DOHH2 (cell line): ENCODE data around the gene ZFHX3.

Experiments used
- H3F3A ChIP-seq: fragments of 200-600 bp; sonication (generic), shearing (Covaris generic); 2 replicates; pipeline ENCODE4 v1.6.0; 2016; ENCODE audit warnings: antibody characterized with exemption, mild to moderate bottlenecking; ENCODE audit not compliant: control insufficient read depth, insufficient read depth
- H3K27ac ChIP-seq: fragments of 200-600 bp; sonication (generic); 2 replicates; pipeline ENCODE4 v1.5.1; 2014; ENCODE audit warnings: low read depth, mild to moderate bottlenecking, low read length, moderate library complexity
- H3K27me3 ChIP-seq: fragments of 200-600 bp; sonication (generic); 2 replicates; pipeline ENCODE4 v1.6.1; 2014; ENCODE audit warnings: mild to moderate bottlenecking, low read length, mixed read lengths; ENCODE audit not compliant: control insufficient read depth
- H3K36me3 ChIP-seq: fragments of 200-600 bp; sonication (generic); 2 replicates; pipeline ENCODE4 v1.6.1; 2014; ENCODE audit warnings: mild to moderate bottlenecking, low read length, moderate library complexity, mixed read lengths; ENCODE audit not compliant: control insufficient read depth
- H3K4me1 ChIP-seq: fragments of 200-600 bp; sonication (generic); 2 replicates; pipeline ENCODE4 v1.6.1; 2014; ENCODE audit warnings: mild to moderate bottlenecking, low read length, mixed read lengths; ENCODE audit not compliant: control insufficient read depth
- H3K4me2 ChIP-seq: fragments of 200-600 bp; sonication (generic); 2 replicates; pipeline ENCODE4 v1.6.0; 2014; ENCODE audit warnings: mild to moderate bottlenecking, low read length, moderate library complexity
- H3K4me3 ChIP-seq: fragments of 200-600 bp; sonication (generic); 2 replicates; pipeline ENCODE4 v1.5.1; 2014; ENCODE audit warnings: mild to moderate bottlenecking, low read length, mixed read lengths
- H3K79me2 ChIP-seq: fragments of 200-600 bp; sonication (generic); 2 replicates; pipeline ENCODE4 v1.6.1; 2014; ENCODE audit warnings: mild to moderate bottlenecking, low read length, mixed read lengths; ENCODE audit not compliant: control insufficient read depth
- H3K9me2 ChIP-seq: fragments of 200-600 bp; sonication (generic); replicated peaks from 2 replicates; pipeline ENCODE4 v1.6.1; 2014; ENCODE audit warnings: mild to moderate bottlenecking, low read length, mixed read lengths; ENCODE audit not compliant: control insufficient read depth
- H3K9me3 ChIP-seq: fragments of 200-600 bp; sonication (generic); 2 replicates; pipeline ENCODE4 v1.6.1; 2014; ENCODE audit warnings: antibody characterized with exemption, low read length, mixed read lengths; ENCODE audit not compliant: control insufficient read depth, insufficient read depth
- H4K20me1 ChIP-seq: fragments of 200-600 bp; sonication (generic); 2 replicates; pipeline ENCODE4 v1.6.0; 2014; ENCODE audit warnings: low read depth, mild to moderate bottlenecking, antibody characterized with exemption, low read length, moderate library complexity; ENCODE audit not compliant: control insufficient read depth, insufficient read depth
- EZH2phosphoT487 ChIP-seq: fragments of 200-600 bp; sonication (generic); IDR thresholded peaks from 2 replicates; pipeline ENCODE4 v1.6.1; 2017; ENCODE audit warnings: borderline replicate concordance, mild to moderate bottlenecking, antibody characterized with exemption, low read length, moderate library complexity, mixed read lengths
- TF ChIP-seq, protein P1 (sequence below): fragments of 200-600 bp; sonication (generic); IDR thresholded peaks from one replicate; pipeline ENCODE4 v1.5.1; 2014; ENCODE audit warnings: antibody characterized with exemption, mild to moderate bottlenecking, low read depth, low read length; ENCODE audit not compliant: poor library complexity, severe bottlenecking

ZFHX3 gene

DNA sequence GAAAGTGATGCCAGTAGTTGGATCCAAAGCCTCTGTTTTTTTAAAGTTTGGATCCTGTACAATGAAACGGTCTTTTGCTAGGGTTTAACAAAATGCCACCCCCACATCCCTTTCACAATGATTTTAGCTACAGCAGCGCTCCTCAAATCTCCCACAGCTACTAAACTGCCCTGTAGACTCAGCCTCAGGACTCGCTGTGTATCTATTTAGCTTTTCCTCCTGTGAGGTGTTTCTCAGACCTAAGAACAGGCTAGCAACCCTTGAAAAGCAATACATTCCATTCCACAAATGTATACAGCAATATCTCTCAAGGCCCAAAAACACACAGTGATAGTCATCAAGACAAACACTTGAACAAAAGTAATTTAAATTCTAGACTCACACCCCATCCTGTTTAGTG, 206.4 kb downstream of the ZFHX3 start:
- Histone ChIP-seq H4K20me1 (no peaks in the 10 kb centered on the region), H3K4me1 (peaks cover 10% of the 10 kb centered on the region), H3K9me2 (no peaks in the 10 kb centered on the region), H3K9me3 (no peaks in the 10 kb centered on the region), H3K27ac (no peak overlapping the region), H3K36me3 (no peaks in the 10 kb centered on the region), H3K4me2 (no peak overlapping the region), H3K27me3 (no peaks in the 10 kb centered on the region), H3K79me2 (no peaks in the 10 kb centered on the region), H3F3A (no peaks in the 10 kb centered on the region), H3K4me3 (no peak overlapping the region)
- TF ChIP-seq EZH2phosphoT487, result no peak
- TF ChIP-seq, protein P1, sequence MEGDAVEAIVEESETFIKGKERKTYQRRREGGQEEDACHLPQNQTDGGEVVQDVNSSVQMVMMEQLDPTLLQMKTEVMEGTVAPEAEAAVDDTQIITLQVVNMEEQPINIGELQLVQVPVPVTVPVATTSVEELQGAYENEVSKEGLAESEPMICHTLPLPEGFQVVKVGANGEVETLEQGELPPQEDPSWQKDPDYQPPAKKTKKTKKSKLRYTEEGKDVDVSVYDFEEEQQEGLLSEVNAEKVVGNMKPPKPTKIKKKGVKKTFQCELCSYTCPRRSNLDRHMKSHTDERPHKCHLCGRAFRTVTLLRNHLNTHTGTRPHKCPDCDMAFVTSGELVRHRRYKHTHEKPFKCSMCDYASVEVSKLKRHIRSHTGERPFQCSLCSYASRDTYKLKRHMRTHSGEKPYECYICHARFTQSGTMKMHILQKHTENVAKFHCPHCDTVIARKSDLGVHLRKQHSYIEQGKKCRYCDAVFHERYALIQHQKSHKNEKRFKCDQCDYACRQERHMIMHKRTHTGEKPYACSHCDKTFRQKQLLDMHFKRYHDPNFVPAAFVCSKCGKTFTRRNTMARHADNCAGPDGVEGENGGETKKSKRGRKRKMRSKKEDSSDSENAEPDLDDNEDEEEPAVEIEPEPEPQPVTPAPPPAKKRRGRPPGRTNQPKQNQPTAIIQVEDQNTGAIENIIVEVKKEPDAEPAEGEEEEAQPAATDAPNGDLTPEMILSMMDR, result no peak

DNA sequence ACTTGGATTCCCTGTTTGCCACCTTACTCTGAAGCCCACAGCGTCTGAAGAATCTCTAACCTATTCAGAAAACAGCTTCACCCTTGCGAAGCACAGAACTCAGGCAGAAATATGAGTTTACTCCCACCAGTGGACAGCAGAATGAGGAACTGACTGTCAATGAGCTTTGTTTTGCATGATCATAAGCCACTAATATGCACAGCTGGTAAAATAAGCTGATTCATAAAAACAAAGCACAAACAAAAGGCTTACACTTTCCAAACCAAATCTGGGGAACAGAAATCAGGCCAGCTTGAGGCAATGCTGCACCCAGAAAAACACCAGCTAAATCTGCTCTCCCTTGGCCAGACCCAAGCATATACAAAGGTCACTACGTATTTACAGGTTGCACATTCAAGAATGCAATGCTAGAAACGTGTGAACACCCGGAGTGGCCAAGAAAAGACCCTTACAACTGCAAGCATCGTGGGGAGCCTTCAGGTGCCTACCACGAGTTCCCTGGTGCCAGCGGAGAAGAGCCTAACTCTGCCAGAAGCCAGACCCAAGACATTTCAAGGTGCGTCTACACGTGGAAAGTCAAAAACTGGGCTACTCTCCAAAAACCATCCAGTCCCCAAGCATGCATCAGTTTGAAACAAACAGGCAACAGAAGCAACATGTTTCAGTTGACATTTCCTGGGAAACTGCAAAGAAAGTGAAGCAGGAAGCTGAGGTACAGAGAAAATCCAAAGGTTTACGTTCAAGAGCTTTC, 207.1 kb downstream of the ZFHX3 start:
- Histone ChIP-seq H3K4me1 (peaks cover 10% of the 10 kb centered on the region), H3K79me2 (no peaks in the 10 kb centered on the region), H3F3A (no peaks in the 10 kb centered on the region), H3K4me3 (no peak overlapping the region), H3K4me2 (no peak overlapping the region), H3K27me3 (no peaks in the 10 kb centered on the region), H3K36me3 (no peaks in the 10 kb centered on the region), H3K27ac (no peak overlapping the region), H4K20me1 (no peaks in the 10 kb centered on the region), H3K9me3 (no peaks in the 10 kb centered on the region), H3K9me2 (no peaks in the 10 kb centered on the region)
- TF ChIP-seq EZH2phosphoT487, result no peak
- TF ChIP-seq, protein P1, result no peak

DNA sequence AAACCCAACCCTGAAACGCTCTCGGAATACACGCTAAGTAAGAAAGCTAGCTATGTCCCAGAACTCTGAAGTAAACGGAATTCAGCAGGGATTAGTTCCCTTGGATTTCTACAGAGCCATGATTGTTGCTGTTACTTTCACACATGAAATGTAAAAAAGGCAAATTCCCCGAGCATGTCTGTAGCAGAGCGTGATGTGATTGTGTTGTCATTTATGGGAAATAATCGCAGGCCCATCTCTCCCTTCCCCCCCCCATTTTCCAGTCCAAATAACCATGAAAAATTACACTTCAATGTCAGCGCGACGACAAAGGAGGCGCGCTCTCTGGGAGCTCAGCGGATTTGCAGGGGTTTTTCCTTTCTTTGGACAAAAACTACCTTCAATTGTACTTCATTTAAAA, 209.0 kb downstream of the ZFHX3 start:
- Histone ChIP-seq H3K4me1 (0 out of 2 replicates have a peak, but pooled peaks cover 4% of the 10 kb centered on the region), H3K27me3 (no peaks in the 10 kb centered on the region), H3K27ac (no peak overlapping the region), H3K79me2 (no peaks in the 10 kb centered on the region), H3F3A (no peaks in the 10 kb centered on the region), H3K4me3 (no peak overlapping the region), H3K9me2 (no peaks in the 10 kb centered on the region), H3K36me3 (no peaks in the 10 kb centered on the region), H3K9me3 (no peaks in the 10 kb centered on the region), H4K20me1 (no peaks in the 10 kb centered on the region), H3K4me2 (no peak overlapping the region)
- TF ChIP-seq EZH2phosphoT487, result no peak
- TF ChIP-seq, protein P1, result no peak
